B cell (primary cell): ENCODE measurements around the gene DUSP23. TPM values are rescaled to one million over a fixed set of nuclear protein-coding genes. Genes with fewer than 3 reads are reported as not detected.
A peak's percentile ranks its signal among the peaks of the same experiment; 100 is the strongest.

ENCODE experiments used
- ATAC-seq: fragments of 200-7000 bp; cut with Tn5 transposase; one replicate; pipeline ENCODE4 v1.10.0; 2021; ENCODE audit warnings: low read depth, mild to moderate bottlenecking, moderate number of reproducible peaks, moderate library complexity
- CTCF ChIA-PET: fragments of 350-600 bp; sonication (Branson Sonifier 250); formaldehyde crosslinking; loops from one replicate; lab custom pipeline; 2021; ENCODE audit warnings: antibody characterized with exemption, inconsistent platforms; lab: Charles Lee
- POLR2A ChIA-PET: fragments of 350-600 bp; sonication (Branson Sonifier 250); formaldehyde crosslinking; loops from one replicate; lab custom pipeline; 2021; ENCODE audit warnings: antibody characterized with exemption; lab: Charles Lee
- DNase-seq: peaks from one replicate; pipeline ENCODE4 v3.0.0; 2013
- H2AFZ ChIP-seq: 2 replicates; pipeline ENCODE4 v1.6.1; 2012; ENCODE audit warnings: mild to moderate bottlenecking, low read depth, low read length; ENCODE audit not compliant: insufficient read depth, poor library complexity, severe bottlenecking
- H3K27ac ChIP-seq, 2 donors: 1 replicate in 1 of 2; 2 replicates in 1 of 2; pipeline ENCODE4 v1.5.1; 2012 to 2013; ENCODE audit warnings: low read length in 2 of 2, mild to moderate bottlenecking in 2 of 2, moderate library complexity in 1 of 2
- H3K27me3 ChIP-seq, 4 experiments: fragments of 200-600 bp in 1 of 4; sonication (generic) in 1 of 4; replicated peaks in 1 of 4; 1 replicate in 2 of 4; 2 replicates in 2 of 4; pipeline versions ENCODE4 v1.6.1 to v1.7.0; 2013 to 2016; ENCODE audit warnings: low read length in 3 of 4, mild to moderate bottlenecking in 2 of 4, mixed read lengths in 1 of 4, moderate library complexity in 1 of 4; ENCODE audit not compliant: insufficient read depth in 4 of 4, control insufficient read depth in 3 of 4; ENCODE audit errors: control extremely low read depth in 1 of 4
- H3K36me3 ChIP-seq, 2 experiments: replicated peaks in 1 of 2; 1 replicate in 1 of 2; 2 replicates in 1 of 2; pipeline versions ENCODE4 v1.6.1 to v1.7.1; 2013; ENCODE audit warnings: low read length in 1 of 2; ENCODE audit not compliant: insufficient read depth in 2 of 2, control insufficient read depth in 1 of 2; ENCODE audit errors: control extremely low read depth in 1 of 2, extremely low read depth in 1 of 2
- H3K4me1 ChIP-seq, 2 donors: fragments of 200-600 bp in 1 of 2; sonication (generic) in 1 of 2; 1 replicate in 1 of 2; 2 replicates in 1 of 2; pipeline versions ENCODE4 v1.5.1 to v1.6.1; 2013 to 2017; ENCODE audit warnings: low read length in 2 of 2; ENCODE audit not compliant: control insufficient read depth in 2 of 2, insufficient read depth in 2 of 2
- H3K4me2 ChIP-seq: replicated peaks from 2 replicates; pipeline ENCODE3; 2012; ENCODE audit warnings: mild to moderate bottlenecking, low read depth, low read length; ENCODE audit not compliant: poor library complexity, severe bottlenecking
- H3K4me3 ChIP-seq, 5 experiments: fragments of 200-600 bp in 1 of 5; sonication (generic) in 1 of 5; 1 replicate in 3 of 5; 2 replicates in 2 of 5; pipeline versions ENCODE4 v1.5.1 to v1.7.0; 2011 to 2016; ENCODE audit warnings: low read length in 4 of 5, mild to moderate bottlenecking in 4 of 5, low read depth in 2 of 5, control low read depth in 1 of 5, moderate library complexity in 1 of 5; ENCODE audit not compliant: insufficient read depth in 1 of 5; ENCODE audit errors: control extremely low read depth in 1 of 5, extremely low read depth in 1 of 5
- H3K79me2 ChIP-seq: fragments of 200-600 bp; sonication (generic); one replicate; pipeline ENCODE4 v1.6.0; 2016; ENCODE audit warnings: low read length; ENCODE audit not compliant: control insufficient read depth, insufficient read depth
- H3K9ac ChIP-seq: fragments of 200-600 bp; sonication (generic); 2 replicates; pipeline ENCODE4 v1.6.1; 2017; ENCODE audit warnings: mild to moderate bottlenecking, low read length, moderate library complexity
- H3K9me3 ChIP-seq, 3 donors: one replicate each; pipeline versions ENCODE4 v1.6.1 to v1.7.1; 2013; ENCODE audit warnings: low read length in 2 of 3; ENCODE audit not compliant: control insufficient read depth in 2 of 3, insufficient read depth in 1 of 3; ENCODE audit errors: control extremely low read depth in 1 of 3
- H4K20me1 ChIP-seq: 2 replicates; pipeline ENCODE4 v1.6.0; 2012; ENCODE audit warnings: mild to moderate bottlenecking, low read length; ENCODE audit not compliant: insufficient read depth, control insufficient read depth, poor library complexity, severe bottlenecking
- H3K27ac Mint-ChIP-seq: one replicate; pipeline ENCODE4 v1.8.0; 2021; ENCODE audit warnings: mixed read lengths
- H3K27me3 Mint-ChIP-seq: one replicate; pipeline ENCODE4 v1.8.0; 2021; ENCODE audit warnings: mixed read lengths
- H3K4me1 Mint-ChIP-seq: one replicate; pipeline ENCODE4 v1.8.0; 2021; ENCODE audit warnings: mixed read lengths
- H3K4me3 Mint-ChIP-seq: one replicate; pipeline ENCODE4 v1.8.0; 2021; ENCODE audit warnings: mixed read lengths
- H3K9me3 Mint-ChIP-seq: one replicate; pipeline ENCODE4 v1.8.0; 2022; ENCODE audit warnings: mixed read lengths; ENCODE audit not compliant: insufficient read depth
- EZH2 ChIP-seq: IDR thresholded peaks from 2 replicates; pipeline ENCODE4 v1.6.1; 2012; ENCODE audit warnings: borderline replicate concordance, low read depth, mild to moderate bottlenecking, moderate library complexity, low read length; ENCODE audit not compliant: insufficient read depth, poor library complexity, severe bottlenecking
- WGBS: methylation state at CpG from one replicate; pipeline ENCODE4 v1.1.5; 2013; ENCODE audit warnings: missing lambda C conversion rate; ENCODE audit not compliant: insufficient coverage; 5-methylcytosine and 5-hydroxymethylcytosine counted together
- intact Hi-C: fragments of 100-400 bp; cut with micrococcal nuclease; formaldehyde crosslinking; loops from one replicate; pipeline ENCODE4 v1.10.0; 2022
- polyA plus RNA-seq: library from polyadenylated mRNA; depleted of rRNA; stranded (reverse); fragments of >200 nt; gene quantifications from 2 replicates; pipeline ENCODE4 v1.2.3, GENCODE V29; 2012
- total RNA-seq, 2 donors: library from RNA; stranded (reverse); fragments of 120-200 nt in 1 of 2; gene quantifications; 1 replicate in 1 of 2; 2 replicates in 1 of 2; pipeline versions ENCODE4 v1.2.3 to v1.2.4, GENCODE V29; 2013 to 2022
- TF ChIP-seq, protein P1 (sequence below): fragments of 200-600 bp; IDR thresholded peaks from one replicate; pipeline ENCODE4 v1.8.0; 2022; ENCODE audit warnings: antibody characterized with exemption, mild to moderate bottlenecking

Gene DUSP23
- total and polyA plus RNA-seq, 2 donors (not counting 1 experiment from before 2014, with no cell fraction given): 9.6 to 15.8 TPM

DNA sequence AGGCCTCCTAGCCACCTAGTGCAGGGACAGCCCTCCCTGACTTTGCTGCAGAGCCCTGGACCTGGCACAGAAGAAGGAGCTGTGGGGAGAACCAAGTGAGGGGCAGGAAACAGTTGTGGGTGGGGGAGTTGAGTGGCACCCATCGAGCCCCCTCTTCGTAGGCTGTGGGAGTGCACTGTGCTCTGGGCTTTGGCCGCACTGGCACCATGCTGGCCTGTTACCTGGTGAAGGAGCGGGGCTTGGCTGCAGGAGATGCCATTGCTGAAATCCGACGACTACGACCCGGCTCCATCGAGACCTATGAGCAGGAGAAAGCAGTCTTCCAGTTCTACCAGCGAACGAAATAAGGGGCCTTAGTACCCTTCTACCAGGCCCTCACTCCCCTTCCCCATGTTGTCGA is 1.2 kb downstream of the DUSP23 start:
- peaks cover 9% of the 10 kb centered on the region for H3K4me1 Mint-ChIP-seq
- no peaks in the 10 kb centered on the region for H3K9me3 ChIP-seq
- no peaks in the 10 kb centered on the region for H3K79me2 ChIP-seq
- H3K9ac ChIP-seq: no peak overlapping the region
- H4K20me1 ChIP-seq: no peaks in the 10 kb centered on the region
- H3K4me2 ChIP-seq: no peak overlapping the region
- H3K9me3 Mint-ChIP-seq: no peaks in the 10 kb centered on the region
- POLR2A ChIA-PET: interaction anchor here (1.0 to 1.8 kb wide), 2 partner anchors 108 to 142 kb away, joined by 3 to 6 read pairs; no protein-coding TSS in a partner anchor
- intact Hi-C loops: loop anchor here (2.0 kb wide), 2 partner anchors 17 to 317 kb away; partner anchors contain the start of gene IGSF8
- peak; percentile 25 for DNase-seq
- WGBS: 88% methylated on average over 8 of the region's 12 CpGs
- no peak overlapping the region for H2AFZ ChIP-seq
- peak overlapping the region; percentile 92 for H3K4me3 Mint-ChIP-seq
- H3K27ac Mint-ChIP-seq: peak overlapping the region; percentile 26
- H3K27ac ChIP-seq: no peak overlapping the region
- CTCF ChIA-PET: interaction anchor here (0.6 to 3.6 kb wide), 6 partner anchors 8 to 226 kb away, joined by 3 to 21 read pairs (median 9); no protein-coding TSS in a partner anchor
- H3K27me3 Mint-ChIP-seq: no peaks in the 10 kb centered on the region
- peaks cover 13 to 15% of the 10 kb centered on the region in 2 donors for H3K4me1 ChIP-seq
- no peaks in the 10 kb centered on the region for H3K36me3 ChIP-seq
- ATAC-seq: no peak
- no peaks in the 10 kb centered on the region for H3K27me3 ChIP-seq
- no peak overlapping the region for H3K4me3 ChIP-seq
- TF ChIP-seq, protein P1, sequence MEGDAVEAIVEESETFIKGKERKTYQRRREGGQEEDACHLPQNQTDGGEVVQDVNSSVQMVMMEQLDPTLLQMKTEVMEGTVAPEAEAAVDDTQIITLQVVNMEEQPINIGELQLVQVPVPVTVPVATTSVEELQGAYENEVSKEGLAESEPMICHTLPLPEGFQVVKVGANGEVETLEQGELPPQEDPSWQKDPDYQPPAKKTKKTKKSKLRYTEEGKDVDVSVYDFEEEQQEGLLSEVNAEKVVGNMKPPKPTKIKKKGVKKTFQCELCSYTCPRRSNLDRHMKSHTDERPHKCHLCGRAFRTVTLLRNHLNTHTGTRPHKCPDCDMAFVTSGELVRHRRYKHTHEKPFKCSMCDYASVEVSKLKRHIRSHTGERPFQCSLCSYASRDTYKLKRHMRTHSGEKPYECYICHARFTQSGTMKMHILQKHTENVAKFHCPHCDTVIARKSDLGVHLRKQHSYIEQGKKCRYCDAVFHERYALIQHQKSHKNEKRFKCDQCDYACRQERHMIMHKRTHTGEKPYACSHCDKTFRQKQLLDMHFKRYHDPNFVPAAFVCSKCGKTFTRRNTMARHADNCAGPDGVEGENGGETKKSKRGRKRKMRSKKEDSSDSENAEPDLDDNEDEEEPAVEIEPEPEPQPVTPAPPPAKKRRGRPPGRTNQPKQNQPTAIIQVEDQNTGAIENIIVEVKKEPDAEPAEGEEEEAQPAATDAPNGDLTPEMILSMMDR: no peak
- TF ChIP-seq EZH2: no peak

GRCh38 chr1:159783724-159784123 is 3.0 kb downstream of the DUSP23 start:
- Histone ChIP-seq H3K9me3 (no peaks in the 10 kb centered on the region), H3K9ac (no peak overlapping the region), H3K27ac (no peak overlapping the region), H3K4me2 (no peak overlapping the region), H3K27me3 (no peaks in the 10 kb centered on the region), H3K4me3 (no peak overlapping the region), H3K36me3 (no peaks in the 10 kb centered on the region), H4K20me1 (no peaks in the 10 kb centered on the region), H3K79me2 (no peaks in the 10 kb centered on the region), H3K4me1 (peaks cover 13 to 15% of the 10 kb centered on the region in 2 donors), H2AFZ (no peak overlapping the region)
- no CpG with 5 or more reads among the region's 1 CpG for WGBS
- H3K27me3 Mint-ChIP-seq: no peaks in the 10 kb centered on the region
- no peaks in the 10 kb centered on the region for H3K9me3 Mint-ChIP-seq
- H3K27ac Mint-ChIP-seq: no peak overlapping the region
- DNase-seq: no peak
- H3K4me1 Mint-ChIP-seq: peaks cover 9% of the 10 kb centered on the region
- POLR2A ChIA-PET: no interaction called here
- ATAC-seq: no peak
- intact Hi-C loops: no loop called here
- CTCF ChIA-PET: interaction anchor here (1.3 to 3.6 kb wide), 4 partner anchors 14 to 224 kb away, joined by 4 to 21 read pairs (median 9); partner anchors contain the start of gene FCRL6
- TF ChIP-seq, protein P1: no peak
- no peak for TF ChIP-seq EZH2
- no peak overlapping the region for H3K4me3 Mint-ChIP-seq
